Neural cell (in vitro differentiated cells): ENCODE data around the gene RHOC. TPM values are rescaled to one million over a fixed set of nuclear protein-coding genes. Genes with fewer than 3 reads are reported as not detected.

Source experiments
- H2AFZ ChIP-seq: fragments of 200-600, 300-800 bp; sonication (generic), shearing (Covaris generic); 2 replicates; pipeline ENCODE4 v1.6.0; 2014; ENCODE audit warnings: low read depth, mild to moderate bottlenecking, antibody characterized with exemption, low read length, moderate library complexity
- H3F3A ChIP-seq: fragments of 200-600 bp; shearing (Covaris generic); 2 replicates; pipeline ENCODE4 v1.6.1; 2016; ENCODE audit warnings: mild to moderate bottlenecking, moderate library complexity, mixed read lengths, antibody characterized with exemption, low read length; ENCODE audit not compliant: insufficient read depth, poor library complexity, severe bottlenecking
- H3K27ac ChIP-seq: fragments of 200-600, 300-800 bp; sonication (generic), shearing (Covaris generic); 2 replicates; pipeline ENCODE4 v1.5.1; 2014; ENCODE audit warnings: mild to moderate bottlenecking, low read length, moderate library complexity
- H3K27me3 ChIP-seq: fragments of 300-800, 200-600 bp; sonication (generic), shearing (Covaris generic); 2 replicates; pipeline ENCODE4 v1.6.0; 2014; ENCODE audit warnings: mild to moderate bottlenecking, low read depth, low read length, moderate library complexity; ENCODE audit not compliant: insufficient read depth
- H3K36me3 ChIP-seq: fragments of 300-800, 200-600 bp; sonication (generic), shearing (Covaris generic); 2 replicates; pipeline ENCODE4 v1.5.1; 2014; ENCODE audit warnings: mild to moderate bottlenecking, antibody characterized with exemption, low read length, moderate library complexity; ENCODE audit not compliant: insufficient read depth
- H3K4me2 ChIP-seq: fragments of 300-800, 200-600 bp; sonication (generic), shearing (Covaris generic); 2 replicates; pipeline ENCODE4 v1.6.0; 2014; ENCODE audit warnings: mild to moderate bottlenecking, low read length
- H3K4me3 ChIP-seq: fragments of 300-800, 200-600 bp; sonication (generic), shearing (Covaris generic); 2 replicates; pipeline ENCODE4 v1.5.1; 2014; ENCODE audit warnings: mild to moderate bottlenecking, low read length, moderate library complexity
- H3K79me2 ChIP-seq: fragments of 200-600 bp; shearing (Covaris generic); replicated peaks from 2 replicates; pipeline ENCODE4 v1.6.0; 2014; ENCODE audit warnings: mild to moderate bottlenecking, low read length, moderate library complexity; ENCODE audit not compliant: insufficient read depth
- H3K9ac ChIP-seq: fragments of 300-800, 200-600 bp; sonication (generic), shearing (Covaris generic); 2 replicates; pipeline ENCODE4 v1.6.1; 2016; ENCODE audit warnings: mild to moderate bottlenecking, low read length, mixed read lengths
- H3K9me2 ChIP-seq: fragments of 200-600 bp; shearing (Covaris generic); 2 replicates; pipeline ENCODE4 v1.6.1; 2016; ENCODE audit warnings: mild to moderate bottlenecking, low read length, mixed read lengths; ENCODE audit not compliant: insufficient read depth
- H3K9me3 ChIP-seq: fragments of 200-600, 300-800 bp; sonication (generic), shearing (Covaris generic); 2 replicates; pipeline ENCODE4 v1.6.1; 2016; ENCODE audit warnings: mild to moderate bottlenecking, mixed run types, low read length, moderate library complexity, mixed read lengths
- H4K20me1 ChIP-seq: fragments of 200-600 bp; shearing (Covaris generic); 2 replicates; pipeline ENCODE4 v1.6.1; 2016; ENCODE audit warnings: mild to moderate bottlenecking, mixed run types; ENCODE audit not compliant: insufficient read depth
- EP300 ChIP-seq: fragments of 450-650 bp; conservative IDR thresholded peaks from 2 replicates; pipeline ENCODE4 v1.6.1; 2014; ENCODE audit warnings: antibody characterized with exemption, mild to moderate bottlenecking, moderate library complexity; ENCODE audit not compliant: poor library complexity, severe bottlenecking
- EZH2 ChIP-seq: fragments of 200-600, 300-800 bp; shearing (Covaris generic), sonication (generic); IDR thresholded peaks from 2 replicates; pipeline ENCODE4 v1.6.1; 2014; ENCODE audit warnings: antibody characterized with exemption, low read length, borderline replicate concordance, mild to moderate bottlenecking; ENCODE audit not compliant: insufficient read depth, poor library complexity, severe bottlenecking
- MXI1 ChIP-seq: fragments of 450-650 bp; conservative IDR thresholded peaks from 2 replicates; pipeline ENCODE4 v1.6.1; 2014; ENCODE audit warnings: antibody characterized with exemption, mild to moderate bottlenecking; ENCODE audit not compliant: poor library complexity, severe bottlenecking
- POLR2AphosphoS5 ChIP-seq: IDR thresholded peaks from 2 replicates; pipeline ENCODE4 v1.6.1; 2012
- RAD21 ChIP-seq: fragments of 450-650 bp; conservative IDR thresholded peaks from 2 replicates; pipeline ENCODE4 v1.6.1; 2014; ENCODE audit warnings: antibody characterized with exemption, mild to moderate bottlenecking, moderate library complexity
- SMC3 ChIP-seq: fragments of 450-650 bp; conservative IDR thresholded peaks from 2 replicates; pipeline ENCODE4 v1.6.1; 2014; ENCODE audit warnings: antibody characterized with exemption, mild to moderate bottlenecking, moderate library complexity; ENCODE audit not compliant: poor library complexity
- TAF1 ChIP-seq: IDR thresholded peaks from 2 replicates; pipeline ENCODE4 v1.6.1; 2012; ENCODE audit warnings: low read depth
- polyA plus RNA-seq: library from polyadenylated mRNA; depleted of rRNA; stranded (reverse); fragments of >200 nt; gene quantifications from 2 replicates; pipeline ENCODE4 v1.2.3, GENCODE V29; 2014
- TF ChIP-seq, protein P1 (sequence below): fragments of 450-650 bp; IDR thresholded peaks from 2 replicates; pipeline ENCODE4 v1.5.1; 2014; ENCODE audit warnings: antibody characterized with exemption, mild to moderate bottlenecking, moderate library complexity; ENCODE audit not compliant: poor library complexity, severe bottlenecking
- TF ChIP-seq, protein P2 (sequence below): IDR thresholded peaks from 2 replicates; pipeline ENCODE4 v1.6.1; 2012; ENCODE audit warnings: borderline replicate concordance

RHOC gene
- polyA plus RNA-seq, 1 donor from 2014 or later: 5.0 TPM

DNA sequence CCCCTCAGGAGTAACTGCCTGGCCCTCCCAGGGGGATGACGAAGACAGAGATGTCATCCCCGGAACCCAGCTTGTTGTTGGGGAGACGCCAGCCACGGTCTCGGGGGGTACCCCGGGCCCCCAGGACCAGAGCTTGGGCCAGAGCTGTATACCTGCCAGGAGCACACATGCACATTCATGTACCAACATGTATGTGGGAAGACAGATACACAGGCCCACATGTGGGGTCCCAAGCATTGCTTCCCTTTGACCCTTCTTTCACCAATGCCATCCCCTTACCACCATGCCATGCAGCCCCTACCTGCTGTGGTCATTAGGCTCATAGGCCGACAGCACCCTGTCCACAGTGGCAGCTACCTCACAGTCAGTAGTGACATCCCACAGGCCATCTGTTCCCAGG is 3.2 kb upstream of the RHOC start:
- no peak overlapping the region for H3K9ac ChIP-seq
- peaks cover 31% of the 10 kb centered on the region for H3K27me3 ChIP-seq
- no peak overlapping the region for H3K4me3 ChIP-seq
- H4K20me1 ChIP-seq: no peaks in the 10 kb centered on the region
- H3K27ac ChIP-seq: no peak overlapping the region
- no peaks in the 10 kb centered on the region for H3F3A ChIP-seq
- H3K9me2 ChIP-seq: no peaks in the 10 kb centered on the region
- H3K79me2 ChIP-seq: no peaks in the 10 kb centered on the region
- no peaks in the 10 kb centered on the region for H3K9me3 ChIP-seq
- no peak overlapping the region for H2AFZ ChIP-seq
- no peaks in the 10 kb centered on the region for H3K36me3 ChIP-seq
- TF ChIP-seq TAF1 (no peak), RAD21 (no peak)
- TF ChIP-seq, protein P1, sequence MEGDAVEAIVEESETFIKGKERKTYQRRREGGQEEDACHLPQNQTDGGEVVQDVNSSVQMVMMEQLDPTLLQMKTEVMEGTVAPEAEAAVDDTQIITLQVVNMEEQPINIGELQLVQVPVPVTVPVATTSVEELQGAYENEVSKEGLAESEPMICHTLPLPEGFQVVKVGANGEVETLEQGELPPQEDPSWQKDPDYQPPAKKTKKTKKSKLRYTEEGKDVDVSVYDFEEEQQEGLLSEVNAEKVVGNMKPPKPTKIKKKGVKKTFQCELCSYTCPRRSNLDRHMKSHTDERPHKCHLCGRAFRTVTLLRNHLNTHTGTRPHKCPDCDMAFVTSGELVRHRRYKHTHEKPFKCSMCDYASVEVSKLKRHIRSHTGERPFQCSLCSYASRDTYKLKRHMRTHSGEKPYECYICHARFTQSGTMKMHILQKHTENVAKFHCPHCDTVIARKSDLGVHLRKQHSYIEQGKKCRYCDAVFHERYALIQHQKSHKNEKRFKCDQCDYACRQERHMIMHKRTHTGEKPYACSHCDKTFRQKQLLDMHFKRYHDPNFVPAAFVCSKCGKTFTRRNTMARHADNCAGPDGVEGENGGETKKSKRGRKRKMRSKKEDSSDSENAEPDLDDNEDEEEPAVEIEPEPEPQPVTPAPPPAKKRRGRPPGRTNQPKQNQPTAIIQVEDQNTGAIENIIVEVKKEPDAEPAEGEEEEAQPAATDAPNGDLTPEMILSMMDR: no peak
- no peak overlapping the region for H3K4me2 ChIP-seq

DNA sequence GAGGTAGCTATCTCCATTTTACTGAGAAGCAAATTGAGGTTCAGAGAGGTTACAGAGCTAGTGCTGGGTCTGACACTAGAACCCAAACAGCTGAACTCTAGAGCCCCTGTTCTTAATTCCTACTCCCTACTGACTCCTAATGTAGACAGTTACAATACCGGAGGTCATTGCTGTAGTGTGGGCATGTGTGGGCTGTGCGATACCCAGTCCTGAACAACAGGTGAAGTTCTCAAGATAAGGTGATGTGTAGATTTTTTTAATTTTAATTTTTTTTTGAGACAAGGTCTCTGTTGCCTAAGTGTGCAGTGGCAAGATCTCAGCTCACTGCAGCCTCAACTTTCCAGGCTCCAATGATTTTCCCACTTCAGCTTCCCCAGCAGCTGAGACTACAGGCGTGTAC is 1.6 kb upstream of the RHOC start:
- H3K36me3 ChIP-seq: no peaks in the 10 kb centered on the region
- no peak overlapping the region for H3K27ac ChIP-seq
- no peaks in the 10 kb centered on the region for H3F3A ChIP-seq
- TF ChIP-seq, protein P2, sequence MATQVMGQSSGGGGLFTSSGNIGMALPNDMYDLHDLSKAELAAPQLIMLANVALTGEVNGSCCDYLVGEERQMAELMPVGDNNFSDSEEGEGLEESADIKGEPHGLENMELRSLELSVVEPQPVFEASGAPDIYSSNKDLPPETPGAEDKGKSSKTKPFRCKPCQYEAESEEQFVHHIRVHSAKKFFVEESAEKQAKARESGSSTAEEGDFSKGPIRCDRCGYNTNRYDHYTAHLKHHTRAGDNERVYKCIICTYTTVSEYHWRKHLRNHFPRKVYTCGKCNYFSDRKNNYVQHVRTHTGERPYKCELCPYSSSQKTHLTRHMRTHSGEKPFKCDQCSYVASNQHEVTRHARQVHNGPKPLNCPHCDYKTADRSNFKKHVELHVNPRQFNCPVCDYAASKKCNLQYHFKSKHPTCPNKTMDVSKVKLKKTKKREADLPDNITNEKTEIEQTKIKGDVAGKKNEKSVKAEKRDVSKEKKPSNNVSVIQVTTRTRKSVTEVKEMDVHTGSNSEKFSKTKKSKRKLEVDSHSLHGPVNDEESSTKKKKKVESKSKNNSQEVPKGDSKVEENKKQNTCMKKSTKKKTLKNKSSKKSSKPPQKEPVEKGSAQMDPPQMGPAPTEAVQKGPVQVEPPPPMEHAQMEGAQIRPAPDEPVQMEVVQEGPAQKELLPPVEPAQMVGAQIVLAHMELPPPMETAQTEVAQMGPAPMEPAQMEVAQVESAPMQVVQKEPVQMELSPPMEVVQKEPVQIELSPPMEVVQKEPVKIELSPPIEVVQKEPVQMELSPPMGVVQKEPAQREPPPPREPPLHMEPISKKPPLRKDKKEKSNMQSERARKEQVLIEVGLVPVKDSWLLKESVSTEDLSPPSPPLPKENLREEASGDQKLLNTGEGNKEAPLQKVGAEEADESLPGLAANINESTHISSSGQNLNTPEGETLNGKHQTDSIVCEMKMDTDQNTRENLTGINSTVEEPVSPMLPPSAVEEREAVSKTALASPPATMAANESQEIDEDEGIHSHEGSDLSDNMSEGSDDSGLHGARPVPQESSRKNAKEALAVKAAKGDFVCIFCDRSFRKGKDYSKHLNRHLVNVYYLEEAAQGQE: no peak
- TF ChIP-seq MXI1 (no peak), EZH2 (no peak)
- no peak overlapping the region for H2AFZ ChIP-seq
- H3K4me3 ChIP-seq: no peak overlapping the region
- H3K9ac ChIP-seq: no peak overlapping the region
- no peaks in the 10 kb centered on the region for H4K20me1 ChIP-seq
- no peak overlapping the region for H3K4me2 ChIP-seq
- peaks cover 16% of the 10 kb centered on the region for H3K27me3 ChIP-seq
- no peaks in the 10 kb centered on the region for H3K9me2 ChIP-seq
- no peaks in the 10 kb centered on the region for H3K9me3 ChIP-seq
- H3K79me2 ChIP-seq: no peaks in the 10 kb centered on the region

DNA sequence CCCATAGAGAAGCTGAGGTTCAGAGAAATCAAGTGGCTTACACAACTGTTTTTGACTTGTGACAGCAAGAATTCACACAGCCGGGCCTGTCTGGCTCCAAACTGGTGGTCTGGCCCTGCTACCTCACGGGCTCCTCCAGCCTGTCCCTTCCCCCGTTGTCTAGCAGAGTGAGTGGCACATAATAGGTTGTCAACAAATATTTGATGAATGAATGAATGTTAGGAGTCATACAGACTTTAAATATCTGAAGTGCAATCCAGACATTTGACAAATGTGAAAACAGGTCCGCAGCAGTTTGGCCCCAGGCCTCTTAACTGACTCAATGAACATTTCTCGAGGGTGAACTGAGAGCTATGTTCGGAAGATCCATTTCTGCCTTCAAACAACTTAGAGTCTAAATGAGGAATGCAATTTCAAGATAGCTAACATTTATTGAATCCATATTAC is 1.1 kb upstream of the RHOC start:
- Histone ChIP-seq H3K79me2 (no peaks in the 10 kb centered on the region), H3K4me2 (no peak overlapping the region), H3K9me2 (no peaks in the 10 kb centered on the region), H3F3A (no peaks in the 10 kb centered on the region), H3K9me3 (no peaks in the 10 kb centered on the region), H2AFZ (no peak overlapping the region), H3K4me3 (no peak overlapping the region), H3K9ac (no peak overlapping the region), H3K27ac (no peak overlapping the region), H3K27me3 (peaks cover 13% of the 10 kb centered on the region), H4K20me1 (no peaks in the 10 kb centered on the region), H3K36me3 (no peaks in the 10 kb centered on the region)
- TF ChIP-seq RAD21 (no peak), EP300 (no peak), POLR2AphosphoS5 (no peak), EZH2 (no peak), SMC3 (no peak), MXI1 (no peak), TAF1 (no peak)
- TF ChIP-seq, protein P1: no peak
- TF ChIP-seq, protein P2: no peak
